ENCODE results near the gene PRMT1. TPM values are rescaled to one million over a fixed set of nuclear protein-coding genes. Genes with fewer than 3 reads are reported as not detected.

PRMT1 gene
- total RNA-seq, 6 experiments from 2014 or later: 25.3 to 63.2 (median 39.9) TPM

DNA sequence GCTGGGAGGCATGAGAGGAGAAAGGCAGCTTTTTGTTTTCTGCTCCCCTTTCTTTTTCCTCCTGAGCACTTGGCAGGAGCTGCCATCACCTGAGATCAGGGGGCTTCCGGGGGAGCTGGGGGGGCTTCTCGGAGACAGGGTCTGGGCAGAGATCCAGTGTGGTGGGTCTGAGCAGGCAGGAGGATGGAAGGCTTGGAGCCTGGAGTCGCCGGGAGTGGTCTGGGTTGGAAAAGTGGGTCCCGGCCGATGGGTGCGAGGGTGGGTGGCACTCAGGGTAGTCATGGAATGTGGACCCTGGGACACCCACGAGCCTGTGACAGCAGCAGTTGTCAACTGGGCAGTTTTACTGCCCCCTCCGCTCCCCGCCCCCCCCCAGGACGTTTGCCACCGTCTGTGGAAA lies 10.1 kb downstream of the PRMT1 start:
- Histone ChIP-seq H3K4me3 (no peak overlapping the region), H3K36me3 (peaks cover 0 to 32% (median 6%) of the 10 kb centered on the region in 4 donors)

DNA sequence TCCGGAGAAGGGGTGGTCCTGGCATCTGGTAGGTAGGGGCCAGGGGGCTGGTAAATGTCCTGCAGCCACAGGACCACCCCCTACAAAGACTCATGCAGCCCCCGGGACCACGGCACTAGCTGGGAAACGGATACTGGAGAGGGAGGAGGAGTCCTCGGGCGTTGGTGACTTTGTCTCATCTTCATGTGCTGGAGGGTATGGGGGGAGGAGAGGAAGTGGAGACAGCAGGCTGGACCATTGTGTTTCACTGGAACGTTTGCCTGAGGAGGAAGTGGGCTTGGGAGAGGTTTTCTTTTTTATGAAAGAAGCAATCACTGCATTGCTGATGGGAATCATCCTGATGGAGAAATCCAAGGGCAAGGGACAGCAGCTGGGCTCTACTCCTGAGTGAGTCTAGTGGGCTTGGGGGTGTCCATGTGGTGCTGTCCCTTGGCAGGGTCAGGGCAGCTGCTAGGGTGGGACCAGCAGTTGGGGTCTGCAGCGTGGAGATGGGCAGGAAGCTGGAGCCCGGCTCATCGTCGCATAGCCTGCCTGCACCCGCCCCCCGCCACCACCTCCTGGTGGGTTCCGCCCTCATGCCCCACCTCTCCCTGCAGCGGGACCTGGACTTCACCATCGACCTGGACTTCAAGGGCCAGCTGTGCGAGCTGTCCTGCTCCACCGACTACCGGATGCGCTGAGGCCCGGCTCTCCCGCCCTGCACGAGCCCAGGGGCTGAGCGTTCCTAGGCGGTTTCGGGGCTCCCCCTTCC lies 10.7 kb downstream of the PRMT1 start:
- ATAC-seq: peak; percentile 4 to 31 (median 19)
- H3K27ac ChIP-seq: peak overlapping the region in 1 of 3 donors; percentile 54
- H3K27me3 ChIP-seq: no peaks in the 10 kb centered on the region
- H3K4me3 ChIP-seq: no peak overlapping the region
- TF ChIP-seq, protein P1, sequence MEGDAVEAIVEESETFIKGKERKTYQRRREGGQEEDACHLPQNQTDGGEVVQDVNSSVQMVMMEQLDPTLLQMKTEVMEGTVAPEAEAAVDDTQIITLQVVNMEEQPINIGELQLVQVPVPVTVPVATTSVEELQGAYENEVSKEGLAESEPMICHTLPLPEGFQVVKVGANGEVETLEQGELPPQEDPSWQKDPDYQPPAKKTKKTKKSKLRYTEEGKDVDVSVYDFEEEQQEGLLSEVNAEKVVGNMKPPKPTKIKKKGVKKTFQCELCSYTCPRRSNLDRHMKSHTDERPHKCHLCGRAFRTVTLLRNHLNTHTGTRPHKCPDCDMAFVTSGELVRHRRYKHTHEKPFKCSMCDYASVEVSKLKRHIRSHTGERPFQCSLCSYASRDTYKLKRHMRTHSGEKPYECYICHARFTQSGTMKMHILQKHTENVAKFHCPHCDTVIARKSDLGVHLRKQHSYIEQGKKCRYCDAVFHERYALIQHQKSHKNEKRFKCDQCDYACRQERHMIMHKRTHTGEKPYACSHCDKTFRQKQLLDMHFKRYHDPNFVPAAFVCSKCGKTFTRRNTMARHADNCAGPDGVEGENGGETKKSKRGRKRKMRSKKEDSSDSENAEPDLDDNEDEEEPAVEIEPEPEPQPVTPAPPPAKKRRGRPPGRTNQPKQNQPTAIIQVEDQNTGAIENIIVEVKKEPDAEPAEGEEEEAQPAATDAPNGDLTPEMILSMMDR (IDR thresholded peaks at IDR 0.05): no peak
- no peak for TF ChIP-seq POLR2A (IDR thresholded peaks at IDR 0.05)
- H3K36me3 ChIP-seq: peaks cover 0 to 26% (median 4%) of the 10 kb centered on the region in 4 donors
- DNase-seq: no peak
- intact Hi-C loops (cut with DNase I): loop anchor here in 1 of 2 donors (10.0 kb wide), 1 partner anchor 113 kb away; no protein-coding TSS in a partner anchor
- H3K9me3 ChIP-seq: no peaks in the 10 kb centered on the region
- 67% methylated on average over 18 of the region's 26 CpGs for whole genome bisulfite sequencing (ENCODE audit: insufficient coverage, low coverage, low lambda C conversion rate, missing lambda C conversion rate)
- peaks cover 0 to 17% (median 2%) of the 10 kb centered on the region in 4 donors for H3K4me1 ChIP-seq

More for the DNA sequence above, 10.1 kb downstream of the PRMT1 start:
- ATAC-seq: no peak
- peaks cover 0 to 17% (median 2%) of the 10 kb centered on the region in 4 donors for H3K4me1 ChIP-seq
- H3K27ac ChIP-seq: no peak overlapping the region
- 37% methylated on average over 3 of the region's 12 CpGs for WGBS (ENCODE audit: insufficient coverage, low coverage, low lambda C conversion rate, missing lambda C conversion rate)
- DNase-seq: no peak
- TF ChIP-seq, protein P1 (IDR thresholded peaks at IDR 0.05): no peak
- TF ChIP-seq POLR2A (IDR thresholded peaks at IDR 0.05): no peak
- no peaks in the 10 kb centered on the region for H3K9me3 ChIP-seq
- intact Hi-C loops (cut with DNase I): loop anchor here in 1 of 2 donors (10.0 kb wide), 1 partner anchor 112 kb away; no protein-coding TSS in a partner anchor
- no peaks in the 10 kb centered on the region for H3K27me3 ChIP-seq

DNA sequence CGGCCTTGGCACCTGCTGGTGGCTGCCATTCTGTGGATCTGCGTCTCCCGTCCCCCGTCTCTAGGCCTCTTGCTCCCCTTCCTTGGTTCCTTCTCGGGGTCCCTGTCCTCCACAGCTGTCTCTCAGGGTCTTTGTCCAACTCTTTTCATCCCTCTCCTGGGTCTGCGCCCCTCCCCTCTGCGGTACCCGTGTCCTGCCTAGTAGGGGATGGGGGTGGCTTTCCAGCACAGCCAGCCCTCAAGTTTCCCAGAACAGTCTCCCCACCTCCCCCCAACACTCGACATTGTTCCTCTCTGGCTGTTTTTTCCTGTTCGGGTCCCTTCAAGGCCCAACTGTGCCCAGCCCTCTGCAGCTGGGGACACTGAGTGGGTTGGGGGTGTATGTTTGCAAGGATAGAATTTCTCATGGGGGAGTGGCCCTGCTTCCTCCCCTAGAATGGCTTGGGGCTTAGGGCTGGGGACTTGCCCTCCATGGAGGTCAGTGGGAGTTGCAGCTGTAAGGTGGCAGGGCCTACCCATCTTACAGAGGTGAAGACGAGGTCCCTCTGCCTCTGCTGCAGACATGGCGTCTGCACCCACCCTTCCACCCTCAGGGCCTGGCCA lies 11.6 kb downstream of the PRMT1 start:
- WGBS (ENCODE audit: insufficient coverage, low coverage, low lambda C conversion rate, missing lambda C conversion rate): 63% methylated on average over 7 of the region's 12 CpGs
- Histone ChIP-seq H3K4me3 (no peak overlapping the region), H3K9me3 (no peaks in the 10 kb centered on the region), H3K27me3 (no peaks in the 10 kb centered on the region), H3K36me3 (peaks cover 0 to 21% (median 4%) of the 10 kb centered on the region in 4 donors), H3K27ac (peak overlapping the region in 1 of 3 donors; percentile 54), H3K4me1 (peaks cover 0 to 17% (median 2%) of the 10 kb centered on the region in 4 donors)
- ATAC-seq: peak in 2 of 4 donors; percentile 4 to 7
- intact Hi-C loops (cut with DNase I): loop anchor here in 1 of 2 donors (10.0 kb wide), 1 partner anchor 114 kb away; no protein-coding TSS in a partner anchor
- no peak for DNase-seq
- TF ChIP-seq, protein P1 (IDR thresholded peaks at IDR 0.05): no peak
- TF ChIP-seq POLR2A (IDR thresholded peaks at IDR 0.05): no peak

DNA sequence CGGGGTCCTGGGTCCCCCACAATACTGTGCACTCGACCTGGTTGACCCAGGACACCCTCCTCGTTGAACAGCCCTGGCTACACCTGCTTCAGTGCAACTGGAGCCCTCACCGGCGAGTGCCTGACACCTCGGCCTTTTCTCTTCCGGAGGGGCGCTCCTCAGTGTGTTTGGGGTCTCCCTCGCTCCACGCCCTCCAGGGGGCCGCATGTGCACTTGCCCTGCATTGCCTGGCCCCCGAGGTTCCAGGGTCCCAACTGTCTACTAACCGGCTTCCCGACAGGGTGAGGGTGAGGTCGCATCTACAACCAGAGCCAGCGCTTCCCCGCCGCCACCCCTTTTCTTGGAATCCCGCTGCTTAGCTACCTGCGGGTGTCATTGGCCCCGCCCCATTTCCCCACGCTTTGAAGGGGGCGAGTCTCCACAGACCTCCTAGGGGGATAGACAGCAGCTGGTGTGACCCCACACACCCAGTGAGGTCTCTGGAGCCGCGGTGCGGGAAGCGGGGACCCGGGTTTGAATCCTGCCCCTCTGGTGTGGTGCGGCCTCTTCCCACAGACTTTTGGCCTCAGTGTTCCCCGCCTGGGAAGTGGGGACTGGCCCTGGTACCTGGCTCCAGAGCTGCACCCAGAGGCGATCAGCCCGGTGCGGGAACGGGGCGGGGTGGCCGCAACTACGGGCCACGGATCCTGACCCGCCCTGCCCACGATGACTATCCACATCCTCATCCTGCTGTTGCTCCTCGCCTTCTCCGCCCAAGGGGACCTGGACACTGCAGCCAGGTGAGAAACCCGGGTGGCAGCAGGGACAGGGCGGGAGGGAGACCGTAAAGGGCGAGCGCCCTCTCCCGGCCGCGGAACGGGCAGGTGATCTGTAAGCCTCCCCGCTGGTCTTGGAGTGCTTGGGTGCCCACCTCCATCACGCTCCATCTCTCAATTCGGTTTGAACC lies 12.3 kb downstream of the PRMT1 start, which contains the start of gene ADM5:
Gene ADM5 (plus strand): TSS at position 462 of the 946 bp plus-strand sequence. CDS start 244 bp downstream, at position 706.
- ATAC-seq (peak; percentile 61 to 69 (median 64)), DNase-seq (peak in 1 of 3 donors; percentile 71)
- Histone ChIP-seq H3K4me3 (peak within 1 kb of the TSS; percentile 23 to 39 (median 24)), H3K4me1 (peaks cover 0 to 17% (median 2%) of the 10 kb centered on the region in 4 donors), H3K27me3 (no peaks in the 10 kb centered on the region), H3K9me3 (no peaks in the 10 kb centered on the region), H3K36me3 (peaks cover 0 to 13% (median 4%) of the 10 kb centered on the region in 4 donors), H3K27ac (peak within 1 kb of the TSS in 2 of 3 donors; percentile 21 to 54)
- intact Hi-C loops (cut with DNase I): loop anchor here in 1 of 2 donors (10.0 kb wide), 1 partner anchor 115 kb away; no protein-coding TSS in a partner anchor
- WGBS (ENCODE audit: insufficient coverage, low coverage, low lambda C conversion rate, missing lambda C conversion rate): 28% methylated on average over 18 of the region's 54 CpGs
- TF ChIP-seq, protein P1 (IDR thresholded peaks at IDR 0.05): peak; percentile 23 to 60 (median 56)
- no peak for TF ChIP-seq POLR2A (IDR thresholded peaks at IDR 0.05)

Measured in right lobe of liver (tissue), 6 donors.